ENCODE data around the gene FCHSD2. TPM values are rescaled to one million over a fixed set of nuclear protein-coding genes. Genes with fewer than 3 reads are reported as not detected.
A peak's percentile ranks its signal among the peaks of the same experiment; 100 is the strongest.

Gene FCHSD2
- total RNA-seq: 10 to 100 TPM; 52.8 to 57.2 TPM

- DNase-seq: no peak
- ChIA-PET CTCF (interaction anchor here (0.7 to 6.7 kb wide), 17 partner anchors 13 to 404 kb away, joined by 3 to 86 read pairs (median 4); partner anchors contain the start of gene STARD10), POLR2A (interaction anchor here (0.8 to 1.5 kb wide), 2 partner anchors 11 to 22 kb away, joined by 3 to 8 read pairs; no protein-coding TSS in a partner anchor)
- Mint-ChIP-seq H3K9me3 (no peaks in the 10 kb centered on the region), H3K27me3 (no peaks in the 10 kb centered on the region), H3K36me3 (ENCODE audit: low read depth) (peaks cover 33% of the 10 kb centered on the region), H3K4me1 (peaks cover 63% of the 10 kb centered on the region), H3K4me3 (peak within 1 kb of the TSS; percentile 97), H3K27ac (peak within 1 kb of the TSS; percentile 95)
These were observed at the start of gene FCHSD2 for GRCh38 chr11:73142128-73142377. Gene FCHSD2, minus strand, starts transcription at chr11:73142318. Its CDS starts 441 bp downstream, at chr11:73141877.

- no peaks in the 10 kb centered on the region for H3K36me3 Mint-ChIP-seq (ENCODE audit: low read depth)
These were observed 49.0 kb upstream of the FCHSD2 start for GRCh38 chr11:73191151-73191550.

GRCh38 chr11:73190557-73190885 is 48.4 kb upstream of the FCHSD2 start:
- Mint-ChIP-seq H3K27ac (peak overlapping the region; percentile 68), H3K27me3 (no peaks in the 10 kb centered on the region), H3K4me3 (no peak overlapping the region), H3K36me3 (ENCODE audit: low read depth) (no peaks in the 10 kb centered on the region), H3K9me3 (no peaks in the 10 kb centered on the region), H3K4me1 (peaks cover 1% of the 10 kb centered on the region)
- POLR2A ChIA-PET: no interaction called here
- CTCF ChIA-PET: interaction anchor here (3.5 kb wide), 1 partner anchor 12 kb away, joined by 18 read pairs; no protein-coding TSS in a partner anchor
- no peak for DNase-seq

More at GRCh38 chr11:73191151-73191550, 49.0 kb upstream of the FCHSD2 start:
- Mint-ChIP-seq H3K4me1 (peaks cover 1% of the 10 kb centered on the region), H3K4me3 (no peak overlapping the region), H3K27me3 (no peaks in the 10 kb centered on the region), H3K9me3 (no peaks in the 10 kb centered on the region), H3K27ac (no peak overlapping the region)
- DNase-seq: no peak
- ChIA-PET CTCF (interaction anchor here (3.5 kb wide), 1 partner anchor 13 kb away, joined by 18 read pairs; no protein-coding TSS in a partner anchor), POLR2A (no interaction called here)

- POLR2A ChIA-PET: no interaction called here
- H3K4me3 Mint-ChIP-seq: no peak overlapping the region
- CTCF ChIA-PET: interaction anchor here (3.5 kb wide), 1 partner anchor 11 kb away, joined by 18 read pairs; no protein-coding TSS in a partner anchor
- peak overlapping the region; percentile 68 for H3K27ac Mint-ChIP-seq
- H3K36me3 Mint-ChIP-seq (ENCODE audit: low read depth): no peaks in the 10 kb centered on the region
- H3K27me3 Mint-ChIP-seq: no peaks in the 10 kb centered on the region
- DNase-seq: no peak
- H3K4me1 Mint-ChIP-seq: peaks cover 6% of the 10 kb centered on the region
- H3K9me3 Mint-ChIP-seq: no peaks in the 10 kb centered on the region
These were observed 47.8 kb upstream of the FCHSD2 start for GRCh38 chr11:73189723-73190556.

- CTCF ChIA-PET: interaction anchor here (3.5 kb wide), 1 partner anchor 11 kb away, joined by 18 read pairs; no protein-coding TSS in a partner anchor
- Mint-ChIP-seq H3K4me1 (peaks cover 8% of the 10 kb centered on the region), H3K36me3 (ENCODE audit: low read depth) (no peaks in the 10 kb centered on the region), H3K9me3 (no peaks in the 10 kb centered on the region), H3K27ac (no peak overlapping the region), H3K4me3 (no peak overlapping the region), H3K27me3 (peaks cover 2% of the 10 kb centered on the region)
- POLR2A ChIA-PET: no interaction called here
- DNase-seq: no peak
These were observed 47.2 kb upstream of the FCHSD2 start for GRCh38 chr11:73189315-73189714.

- ChIA-PET POLR2A (no interaction called here), CTCF (interaction anchor here (3.5 kb wide), 1 partner anchor 10 kb away, joined by 18 read pairs; no protein-coding TSS in a partner anchor)
- H3K36me3 Mint-ChIP-seq (ENCODE audit: low read depth): no peaks in the 10 kb centered on the region
- H3K4me1 Mint-ChIP-seq: peaks cover 9% of the 10 kb centered on the region
- H3K27me3 Mint-ChIP-seq: peaks cover 9% of the 10 kb centered on the region
- H3K27ac Mint-ChIP-seq: no peak overlapping the region
- no peak for DNase-seq
- H3K9me3 Mint-ChIP-seq: no peaks in the 10 kb centered on the region
- no peak overlapping the region for H3K4me3 Mint-ChIP-seq
These were observed 46.2 kb upstream of the FCHSD2 start for GRCh38 chr11:73188301-73188700.

- no peaks in the 10 kb centered on the region for H3K9me3 Mint-ChIP-seq
These were observed 45.7 kb upstream of the FCHSD2 start for GRCh38 chr11:73187854-73188253.

GRCh38 chr11:73186886-73187285 is 44.8 kb upstream of the FCHSD2 start:
- Mint-ChIP-seq H3K9me3 (no peaks in the 10 kb centered on the region), H3K27me3 (peaks cover 15% of the 10 kb centered on the region), H3K4me1 (peaks cover 9% of the 10 kb centered on the region), H3K4me3 (no peak overlapping the region), H3K27ac (no peak overlapping the region), H3K36me3 (ENCODE audit: low read depth) (no peaks in the 10 kb centered on the region)
- ChIA-PET CTCF (interaction anchor here (0.6 to 1.7 kb wide), 4 partner anchors 9 to 200 kb away, joined by 4 to 8 read pairs (median 7); no protein-coding TSS in a partner anchor), POLR2A (no interaction called here)
- DNase-seq: no peak

More at GRCh38 chr11:73187854-73188253, 45.7 kb upstream of the FCHSD2 start:
- no peak for DNase-seq
- Mint-ChIP-seq H3K27me3 (peaks cover 14% of the 10 kb centered on the region), H3K4me1 (peaks cover 9% of the 10 kb centered on the region), H3K27ac (no peak overlapping the region), H3K36me3 (ENCODE audit: low read depth) (no peaks in the 10 kb centered on the region), H3K4me3 (no peak overlapping the region)
- ChIA-PET CTCF (interaction anchor here (3.5 kb wide), 1 partner anchor 9 kb away, joined by 18 read pairs; no protein-coding TSS in a partner anchor), POLR2A (no interaction called here)

- DNase-seq: no peak
- CTCF ChIA-PET: interaction anchor here (0.6 to 1.7 kb wide), 6 partner anchors 8 to 463 kb away, joined by 3 to 8 read pairs (median 4); no protein-coding TSS in a partner anchor
- POLR2A ChIA-PET: no interaction called here
- Mint-ChIP-seq H3K36me3 (ENCODE audit: low read depth) (no peaks in the 10 kb centered on the region), H3K9me3 (no peaks in the 10 kb centered on the region), H3K4me3 (no peak overlapping the region), H3K4me1 (peaks cover 9% of the 10 kb centered on the region), H3K27me3 (peaks cover 20% of the 10 kb centered on the region), H3K27ac (peak overlapping the region; percentile 16)
These were observed 44.3 kb upstream of the FCHSD2 start for GRCh38 chr11:73186294-73186850.

- Mint-ChIP-seq H3K27me3 (peaks cover 24% of the 10 kb centered on the region), H3K36me3 (ENCODE audit: low read depth) (no peaks in the 10 kb centered on the region), H3K27ac (peak overlapping the region; percentile 16), H3K4me3 (no peak overlapping the region), H3K9me3 (no peaks in the 10 kb centered on the region), H3K4me1 (peaks cover 9% of the 10 kb centered on the region)
- ChIA-PET POLR2A (no interaction called here), CTCF (interaction anchor here (0.7 to 2.2 kb wide), 14 partner anchors 8 to 463 kb away, joined by 3 to 8 read pairs (median 4); no protein-coding TSS in a partner anchor)
- DNase-seq: no peak
These were observed 43.7 kb upstream of the FCHSD2 start for GRCh38 chr11:73185680-73186293.

GRCh38 chr11:73184953-73185671 is 43.0 kb upstream of the FCHSD2 start:
- no peaks in the 10 kb centered on the region for H3K9me3 Mint-ChIP-seq
- no peak overlapping the region for H3K4me3 Mint-ChIP-seq

GRCh38 chr11:73182824-73183321 is 40.8 kb upstream of the FCHSD2 start:
- CTCF ChIA-PET: interaction anchor here (1.4 to 1.6 kb wide), 3 partner anchors 41 to 458 kb away, joined by 3 to 5 read pairs (median 3); partner anchors contain the start of gene FCHSD2

More at GRCh38 chr11:73184953-73185671, 43.0 kb upstream of the FCHSD2 start:
- Mint-ChIP-seq H3K4me1 (peaks cover 9% of the 10 kb centered on the region), H3K36me3 (ENCODE audit: low read depth) (no peaks in the 10 kb centered on the region), H3K27ac (no peak overlapping the region), H3K27me3 (peaks cover 27% of the 10 kb centered on the region)
- CTCF ChIA-PET: interaction anchor here (0.7 to 2.2 kb wide), 13 partner anchors 9 to 462 kb away, joined by 3 to 6 read pairs (median 3); no protein-coding TSS in a partner anchor
- DNase-seq: peak; percentile 54
- POLR2A ChIA-PET: no interaction called here

More at GRCh38 chr11:73182824-73183321, 40.8 kb upstream of the FCHSD2 start:
- no peaks in the 10 kb centered on the region for H3K9me3 Mint-ChIP-seq
- DNase-seq: no peak
- peaks cover 13% of the 10 kb centered on the region for H3K4me1 Mint-ChIP-seq
- peaks cover 29% of the 10 kb centered on the region for H3K27me3 Mint-ChIP-seq
- no peak overlapping the region for H3K4me3 Mint-ChIP-seq
- no peak overlapping the region for H3K27ac Mint-ChIP-seq
- POLR2A ChIA-PET: no interaction called here
- no peaks in the 10 kb centered on the region for H3K36me3 Mint-ChIP-seq (ENCODE audit: low read depth)

Data from activated CD4-positive, alpha-beta T cell treated with anti-CD3 and anti-CD28 coated beads, Interleukin-2, amount 10 ng/mL, durations not matched to agents 7 days and 5 days (primary cell).